Vagina (tissue), 2 donors: ENCODE data around the gene CACNA1C.

ENCODE experiments used
- CTCF ChIP-seq, 3 experiments: fragments of 450-650 bp in 2 of 3; fragments of 200-600 bp in 1 of 3; sonication (generic) in 1 of 3; IDR thresholded peaks; one replicate each; pipeline ENCODE4 v1.5.1; 2017 to 2019; ENCODE audit warnings: antibody characterized with exemption in 3 of 3, mild to moderate bottlenecking in 2 of 3, moderate library complexity in 2 of 3
- POLR2AphosphoS5 ChIP-seq, 2 donors: sonication (generic); formaldehyde crosslinking; IDR thresholded peaks; one replicate each; pipeline ENCODE4 v1.9.0; 2017; ENCODE audit warnings: antibody characterized with exemption in 2 of 2, mild to moderate bottlenecking in 2 of 2, low read depth in 1 of 2; ENCODE audit not compliant: insufficient read depth in 1 of 2

GRCh38 chr12:2633825-2634200, 581.0 kb downstream of the CACNA1C start:
- TF ChIP-seq CTCF (IDR thresholded peaks at IDR 0.05) (no peak), POLR2AphosphoS5 (IDR thresholded peaks at IDR 0.05; ENCODE audit: insufficient read depth in 1 of 2, low read depth in 1 of 2) (no peak)
